Endothelial cell (in vitro differentiated cells): ENCODE measurements around the gene PRRG2. TPM values are rescaled to one million over a fixed set of nuclear protein-coding genes. Genes with fewer than 3 reads are reported as not detected.

Experiments used
- DNase-seq: peaks from one replicate; pipeline ENCODE4 v3.0.0; 2021; ENCODE audit warnings: low spot score
- H3K27ac Mint-ChIP-seq: one replicate; pipeline ENCODE4 v1.8.0; 2021; ENCODE audit warnings: mixed read lengths, inconsistent platforms; ENCODE audit not compliant: unreplicated experiment
- H3K27me3 Mint-ChIP-seq: one replicate; pipeline ENCODE4 v1.8.0; 2021; ENCODE audit warnings: mild to moderate bottlenecking, moderate library complexity, mixed read lengths, inconsistent platforms; ENCODE audit not compliant: unreplicated experiment
- H3K36me3 Mint-ChIP-seq: one replicate; pipeline ENCODE4 v1.8.0; 2021; ENCODE audit warnings: mild to moderate bottlenecking, low read depth, mixed read lengths, inconsistent platforms; ENCODE audit not compliant: unreplicated experiment
- H3K4me1 Mint-ChIP-seq: one replicate; pipeline ENCODE4 v1.8.0; 2021; ENCODE audit warnings: mild to moderate bottlenecking, mixed read lengths, inconsistent platforms; ENCODE audit not compliant: unreplicated experiment
- H3K4me3 Mint-ChIP-seq: one replicate; pipeline ENCODE4 v1.8.0; 2021; ENCODE audit warnings: mild to moderate bottlenecking, mixed read lengths, inconsistent platforms; ENCODE audit not compliant: unreplicated experiment
- H3K9me3 Mint-ChIP-seq: one replicate; pipeline ENCODE4 v1.8.0; 2021; ENCODE audit warnings: mixed read lengths, inconsistent platforms; ENCODE audit not compliant: unreplicated experiment
- CTCF ChIP-seq: fragments of 200-600 bp; sonication (generic); IDR thresholded peaks from one replicate; pipeline ENCODE4 v1.5.0; 2021; ENCODE audit warnings: antibody characterized with exemption; ENCODE audit not compliant: unreplicated experiment
- total RNA-seq: library from RNA; stranded (reverse); fragmentation: NEBNext Ultra II Directional; extraction: Animal tissue kit (Norgen Biotek cat#: 25700); gene quantifications from one replicate; pipeline ENCODE4 v1.2.1, GENCODE V29; 2021; ENCODE audit not compliant: unreplicated experiment

Gene PRRG2
- total RNA-seq, 1 donor from 2014 or later: 2.4 TPM

- no peak for DNase-seq
- Mint-ChIP-seq H3K9me3 (no peaks in the 10 kb centered on the region), H3K27ac (no peak overlapping the region), H3K4me3 (no peak overlapping the region), H3K4me1 (peaks cover 3% of the 10 kb centered on the region), H3K27me3 (peaks cover 2% of the 10 kb centered on the region), H3K36me3 (peaks cover 12% of the 10 kb centered on the region)
- TF ChIP-seq CTCF: no peak
Measured at GRCh38 chr19:49543032-49543431, 38.1 kb upstream of the PRRG2 start.

- no peak for DNase-seq
- no peak for TF ChIP-seq CTCF
- H3K27ac Mint-ChIP-seq: no peak overlapping the region
- peaks cover 3% of the 10 kb centered on the region for H3K4me1 Mint-ChIP-seq
- peaks cover 4% of the 10 kb centered on the region for H3K27me3 Mint-ChIP-seq
- peak overlapping the region; percentile 48 for H3K4me3 Mint-ChIP-seq
- H3K36me3 Mint-ChIP-seq: peaks cover 12% of the 10 kb centered on the region
- H3K9me3 Mint-ChIP-seq: no peaks in the 10 kb centered on the region
Measured at GRCh38 chr19:49544154-49544553, 37.0 kb upstream of the PRRG2 start.

- TF ChIP-seq CTCF: peak; percentile 86
- peaks cover 7% of the 10 kb centered on the region for H3K4me1 Mint-ChIP-seq
- peaks cover 7% of the 10 kb centered on the region for H3K36me3 Mint-ChIP-seq
- H3K27ac Mint-ChIP-seq: peak overlapping the region; percentile 61
- peaks cover 3% of the 10 kb centered on the region for H3K27me3 Mint-ChIP-seq
- peak; percentile 77 for DNase-seq
- H3K4me3 Mint-ChIP-seq: no peak overlapping the region
- H3K9me3 Mint-ChIP-seq: no peaks in the 10 kb centered on the region
Measured at GRCh38 chr19:49546825-49547565, 34.1 kb upstream of the PRRG2 start.

- H3K4me3 Mint-ChIP-seq: no peak overlapping the region
- no peak for TF ChIP-seq CTCF
- H3K36me3 Mint-ChIP-seq: peaks cover 2% of the 10 kb centered on the region
- DNase-seq: no peak
- H3K27ac Mint-ChIP-seq: no peak overlapping the region
- peaks cover 3% of the 10 kb centered on the region for H3K27me3 Mint-ChIP-seq
- peaks cover 12% of the 10 kb centered on the region for H3K4me1 Mint-ChIP-seq
- no peaks in the 10 kb centered on the region for H3K9me3 Mint-ChIP-seq
Measured at GRCh38 chr19:49549045-49549444, 32.1 kb upstream of the PRRG2 start.

- H3K4me1 Mint-ChIP-seq: peaks cover 16% of the 10 kb centered on the region
- TF ChIP-seq CTCF: no peak
- peak overlapping the region; percentile 19 for H3K4me3 Mint-ChIP-seq
- H3K27ac Mint-ChIP-seq: no peak overlapping the region
- no peaks in the 10 kb centered on the region for H3K9me3 Mint-ChIP-seq
- DNase-seq: no peak
- peaks cover 5% of the 10 kb centered on the region for H3K27me3 Mint-ChIP-seq
- H3K36me3 Mint-ChIP-seq: peaks cover 5% of the 10 kb centered on the region
Measured at GRCh38 chr19:49551531-49551930, 29.6 kb upstream of the PRRG2 start.
